B cell (primary cell): ENCODE results near the gene MAP3K14. TPM values are rescaled to one million over a fixed set of nuclear protein-coding genes. Genes with fewer than 3 reads are reported as not detected.

Experiments used
- ATAC-seq: fragments of 200-7000 bp; cut with Tn5 transposase; one replicate; pipeline ENCODE4 v1.10.0; 2021; ENCODE audit warnings: low read depth, mild to moderate bottlenecking, moderate number of reproducible peaks, moderate library complexity
- CTCF ChIA-PET: fragments of 350-600 bp; sonication (Branson Sonifier 250); formaldehyde crosslinking; loops from one replicate; lab custom pipeline; 2021; ENCODE audit warnings: antibody characterized with exemption, inconsistent platforms; lab: Charles Lee
- POLR2A ChIA-PET: fragments of 350-600 bp; sonication (Branson Sonifier 250); formaldehyde crosslinking; loops from one replicate; lab custom pipeline; 2021; ENCODE audit warnings: antibody characterized with exemption; lab: Charles Lee
- DNase-seq: peaks from one replicate; pipeline ENCODE4 v3.0.0; 2013
- H2AFZ ChIP-seq: 2 replicates; pipeline ENCODE4 v1.6.1; 2012; ENCODE audit warnings: mild to moderate bottlenecking, low read depth, low read length; ENCODE audit not compliant: insufficient read depth, poor library complexity, severe bottlenecking
- H3K27ac ChIP-seq, 2 donors: 1 replicate in 1 of 2; 2 replicates in 1 of 2; pipeline ENCODE4 v1.5.1; 2012 to 2013; ENCODE audit warnings: low read length in 2 of 2, mild to moderate bottlenecking in 2 of 2, moderate library complexity in 1 of 2
- H3K27me3 ChIP-seq, 4 experiments: fragments of 200-600 bp in 1 of 4; sonication (generic) in 1 of 4; replicated peaks in 1 of 4; 1 replicate in 2 of 4; 2 replicates in 2 of 4; pipeline versions ENCODE4 v1.6.1 to v1.7.0; 2013 to 2016; ENCODE audit warnings: low read length in 3 of 4, mild to moderate bottlenecking in 2 of 4, mixed read lengths in 1 of 4, moderate library complexity in 1 of 4; ENCODE audit not compliant: insufficient read depth in 4 of 4, control insufficient read depth in 3 of 4; ENCODE audit errors: control extremely low read depth in 1 of 4
- H3K36me3 ChIP-seq, 2 experiments: replicated peaks in 1 of 2; 1 replicate in 1 of 2; 2 replicates in 1 of 2; pipeline versions ENCODE4 v1.6.1 to v1.7.1; 2013; ENCODE audit warnings: low read length in 1 of 2; ENCODE audit not compliant: insufficient read depth in 2 of 2, control insufficient read depth in 1 of 2; ENCODE audit errors: control extremely low read depth in 1 of 2, extremely low read depth in 1 of 2
- H3K4me1 ChIP-seq, 2 donors: fragments of 200-600 bp in 1 of 2; sonication (generic) in 1 of 2; 1 replicate in 1 of 2; 2 replicates in 1 of 2; pipeline versions ENCODE4 v1.5.1 to v1.6.1; 2013 to 2017; ENCODE audit warnings: low read length in 2 of 2; ENCODE audit not compliant: control insufficient read depth in 2 of 2, insufficient read depth in 2 of 2
- H3K4me2 ChIP-seq: replicated peaks from 2 replicates; pipeline ENCODE3; 2012; ENCODE audit warnings: mild to moderate bottlenecking, low read depth, low read length; ENCODE audit not compliant: poor library complexity, severe bottlenecking
- H3K4me3 ChIP-seq, 5 experiments: fragments of 200-600 bp in 1 of 5; sonication (generic) in 1 of 5; 1 replicate in 3 of 5; 2 replicates in 2 of 5; pipeline versions ENCODE4 v1.5.1 to v1.7.0; 2011 to 2016; ENCODE audit warnings: low read length in 4 of 5, mild to moderate bottlenecking in 4 of 5, low read depth in 2 of 5, control low read depth in 1 of 5, moderate library complexity in 1 of 5; ENCODE audit not compliant: insufficient read depth in 1 of 5; ENCODE audit errors: control extremely low read depth in 1 of 5, extremely low read depth in 1 of 5
- H3K79me2 ChIP-seq: fragments of 200-600 bp; sonication (generic); one replicate; pipeline ENCODE4 v1.6.0; 2016; ENCODE audit warnings: low read length; ENCODE audit not compliant: control insufficient read depth, insufficient read depth
- H3K9ac ChIP-seq: fragments of 200-600 bp; sonication (generic); 2 replicates; pipeline ENCODE4 v1.6.1; 2017; ENCODE audit warnings: mild to moderate bottlenecking, low read length, moderate library complexity
- H3K9me3 ChIP-seq, 3 donors: one replicate each; pipeline versions ENCODE4 v1.6.1 to v1.7.1; 2013; ENCODE audit warnings: low read length in 2 of 3; ENCODE audit not compliant: control insufficient read depth in 2 of 3, insufficient read depth in 1 of 3; ENCODE audit errors: control extremely low read depth in 1 of 3
- H4K20me1 ChIP-seq: 2 replicates; pipeline ENCODE4 v1.6.0; 2012; ENCODE audit warnings: mild to moderate bottlenecking, low read length; ENCODE audit not compliant: insufficient read depth, control insufficient read depth, poor library complexity, severe bottlenecking
- H3K27ac Mint-ChIP-seq: one replicate; pipeline ENCODE4 v1.8.0; 2021; ENCODE audit warnings: mixed read lengths
- H3K27me3 Mint-ChIP-seq: one replicate; pipeline ENCODE4 v1.8.0; 2021; ENCODE audit warnings: mixed read lengths
- H3K4me1 Mint-ChIP-seq: one replicate; pipeline ENCODE4 v1.8.0; 2021; ENCODE audit warnings: mixed read lengths
- H3K4me3 Mint-ChIP-seq: one replicate; pipeline ENCODE4 v1.8.0; 2021; ENCODE audit warnings: mixed read lengths
- H3K9me3 Mint-ChIP-seq: one replicate; pipeline ENCODE4 v1.8.0; 2022; ENCODE audit warnings: mixed read lengths; ENCODE audit not compliant: insufficient read depth
- CTCF ChIP-seq: fragments of 200-600 bp; IDR thresholded peaks from one replicate; pipeline ENCODE4 v1.8.0; 2022; ENCODE audit warnings: antibody characterized with exemption, mild to moderate bottlenecking
- EZH2 ChIP-seq: IDR thresholded peaks from 2 replicates; pipeline ENCODE4 v1.6.1; 2012; ENCODE audit warnings: borderline replicate concordance, low read depth, mild to moderate bottlenecking, moderate library complexity, low read length; ENCODE audit not compliant: insufficient read depth, poor library complexity, severe bottlenecking
- WGBS: methylation state at CpG from one replicate; pipeline ENCODE4 v1.1.5; 2013; ENCODE audit warnings: missing lambda C conversion rate; ENCODE audit not compliant: insufficient coverage; 5-methylcytosine and 5-hydroxymethylcytosine counted together
- intact Hi-C: fragments of 100-400 bp; cut with micrococcal nuclease; formaldehyde crosslinking; loops from one replicate; pipeline ENCODE4 v1.10.0; 2022
- polyA plus RNA-seq: library from polyadenylated mRNA; depleted of rRNA; stranded (reverse); fragments of >200 nt; gene quantifications from 2 replicates; pipeline ENCODE4 v1.2.3, GENCODE V29; 2012
- total RNA-seq, 2 donors: library from RNA; stranded (reverse); fragments of 120-200 nt in 1 of 2; gene quantifications; 1 replicate in 1 of 2; 2 replicates in 1 of 2; pipeline versions ENCODE4 v1.2.3 to v1.2.4, GENCODE V29; 2013 to 2022

MAP3K14 gene
- total and polyA plus RNA-seq, 2 donors (not counting 1 experiment from before 2014, with no cell fraction given) = 66.1 to 84.1 TPM

- peaks cover 46% of the 10 kb centered on the region for H3K79me2 ChIP-seq
- H2AFZ ChIP-seq = peak overlapping the region; percentile 85
- CTCF ChIA-PET = interaction anchor here (0.6 to 12.8 kb wide), 25 partner anchors 11 to 182 kb away, joined by 3 to 207 read pairs (median 6); partner anchors contain the start of genes ACBD4 and FMNL1
- intact Hi-C loops = loop anchor here (1.0 to 5.0 kb wide), 9 partner anchors 10 to 185 kb away; partner anchors contain the start of genes HEXIM2 and PLCD3
- no peaks in the 10 kb centered on the region for H3K9me3 ChIP-seq
- under 1% methylated on average over 47 of the region's 54 CpGs for WGBS
- ATAC-seq (peak; percentile 80), DNase-seq (peak; percentile 100)
- H3K27me3 ChIP-seq = no peaks in the 10 kb centered on the region
- peak overlapping the region; percentile 80 for H3K9ac ChIP-seq
- Mint-ChIP-seq H3K9me3 (no peaks in the 10 kb centered on the region), H3K27ac (peak overlapping the region; percentile 95), H3K4me3 (peak overlapping the region; percentile 92), H3K27me3 (no peaks in the 10 kb centered on the region), H3K4me1 (peaks cover 48% of the 10 kb centered on the region)
- peak overlapping the region; percentile 95 for H3K4me2 ChIP-seq
- no peaks in the 10 kb centered on the region for H4K20me1 ChIP-seq
- peaks cover 39 to 41% of the 10 kb centered on the region in 2 donors for H3K4me1 ChIP-seq
- peak overlapping the region; percentile 47 to 93 for H3K27ac ChIP-seq
- POLR2A ChIA-PET = interaction anchor here (0.6 to 4.5 kb wide), 20 partner anchors 9 to 166 kb away, joined by 3 to 25 read pairs (median 4); partner anchors contain the start of gene HEXIM2
- no peak for TF ChIP-seq EZH2
- TF ChIP-seq CTCF = no peak
- no peaks in the 10 kb centered on the region for H3K36me3 ChIP-seq
- peak overlapping the region; percentile 32 to 90 (median 62) for H3K4me3 ChIP-seq
Observed at GRCh38 chr17:45317111-45317928, 500 bp upstream of the MAP3K14 start.
